ENCODE data around the gene GTF2A2. TPM values are rescaled to one million over a fixed set of nuclear protein-coding genes. Genes with fewer than 3 reads are reported as not detected.

Gene GTF2A2
- polyA plus RNA-seq, 6 donors from 2014 or later = 115 to 206 (median 142) TPM

DNA sequence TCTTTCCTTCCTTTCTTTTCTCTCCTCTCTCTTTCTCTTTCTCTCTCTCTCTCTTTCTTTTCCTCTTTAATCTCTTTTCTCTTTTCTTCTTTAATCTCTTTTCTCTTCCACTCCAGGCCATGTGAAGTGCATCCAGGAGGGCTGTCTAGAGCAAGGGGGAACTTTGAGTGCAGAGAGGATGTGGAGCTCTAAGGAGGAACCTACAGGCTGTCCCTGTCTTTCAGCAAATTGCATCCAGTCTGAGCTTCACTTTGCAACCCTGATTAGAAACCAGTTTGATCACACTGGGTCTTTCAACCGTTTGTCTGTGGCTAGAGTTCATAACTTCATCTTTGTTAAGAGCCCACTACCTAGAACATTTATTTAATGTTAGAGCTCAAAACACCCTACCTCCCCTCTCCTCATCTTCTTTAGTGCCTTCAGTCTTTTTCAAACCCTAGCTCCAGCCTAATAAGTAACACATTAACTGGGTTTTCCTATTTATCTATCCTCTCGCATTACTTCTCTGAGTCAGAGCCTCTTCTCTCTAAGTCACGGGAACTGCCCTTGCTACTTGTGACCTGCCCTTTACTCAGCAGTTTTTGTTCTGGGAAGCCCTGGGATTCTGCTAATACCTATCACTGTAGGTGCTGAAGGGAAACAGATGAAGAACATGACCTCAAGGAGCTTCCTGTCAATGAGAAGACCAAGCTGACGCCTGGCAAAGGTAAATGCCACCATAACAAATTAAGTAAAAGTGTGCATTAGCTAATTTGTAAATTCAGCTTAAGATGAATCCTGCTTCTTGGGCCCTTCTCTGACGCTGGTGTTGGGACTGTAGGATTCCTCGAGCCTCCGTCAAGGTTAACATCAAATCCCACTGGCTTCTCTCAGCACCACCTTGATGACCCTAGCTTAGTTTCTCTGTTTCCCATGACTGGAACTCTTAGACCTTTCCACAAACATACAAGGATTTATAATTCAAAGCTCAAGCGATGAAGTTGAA, 45.7 kb downstream of the GTF2A2 start, which contains the start of gene GCNT3:
Gene GCNT3 (plus strand): TSS at position 508 of the 985 bp plus-strand sequence. CDS start 6,456 bp downstream, outside the sequence.
- Mint-ChIP-seq H3K27me3 (peaks cover 4 to 37% (median 20%) of the 10 kb centered on the region in 3 donors), H3K36me3 (peaks cover 0 to 8% of the 10 kb centered on the region in 2 donors), H3K27ac (peak within 1 kb of the TSS in 3 of 6 donors; percentile 59 to 84 (median 76)), H3K9me3 (peaks cover 0 to 9% (median 2%) of the 10 kb centered on the region in 7 donors), H3K4me3 (no peak within 1 kb of the TSS), H3K4me1 (peaks cover 20 to 32% (median 25%) of the 10 kb centered on the region in 3 donors)
- no peak for ATAC-seq (ENCODE audit: low read depth in 2 of 2)
- no peak for DNase-seq

GRCh38 chr15:59609730-59610712, 47.3 kb downstream of the GTF2A2 start:
- Mint-ChIP-seq H3K27ac (peak overlapping the region in 2 of 6 donors; percentile 56), H3K27me3 (peaks cover 3 to 37% (median 20%) of the 10 kb centered on the region in 3 donors), H3K4me3 (no peak overlapping the region), H3K9me3 (peaks cover 0 to 9% (median 0%) of the 10 kb centered on the region in 7 donors), H3K4me1 (peaks cover 11 to 19% (median 12%) of the 10 kb centered on the region in 3 donors), H3K36me3 (peaks cover 0 to 8% of the 10 kb centered on the region in 2 donors)
- DNase-seq (no peak), ATAC-seq (ENCODE audit: low read depth in 2 of 2) (no peak)

DNA sequence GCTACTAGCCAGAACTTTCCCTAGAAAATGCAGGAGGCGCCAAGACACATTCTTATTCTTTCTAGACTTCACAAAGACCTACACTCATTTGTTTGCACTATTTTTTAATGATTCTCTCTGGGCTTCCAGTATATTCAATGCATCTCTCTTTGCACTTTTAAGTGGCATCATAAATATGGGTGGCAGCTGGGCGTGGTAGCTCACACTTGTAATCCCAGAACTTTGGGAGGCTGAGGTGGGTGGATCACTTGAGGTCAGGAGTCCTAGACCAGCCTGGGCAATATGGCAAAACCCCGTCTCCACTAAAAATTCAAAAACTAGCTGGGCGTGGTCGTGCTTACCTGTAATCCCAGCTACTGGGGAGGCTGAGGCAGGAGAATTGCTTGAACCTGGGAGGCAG, 51.3 kb downstream of the GTF2A2 start:
- Mint-ChIP-seq H3K4me3 (no peak overlapping the region), H3K27ac (no peak overlapping the region), H3K36me3 (peaks cover 14 to 18% of the 10 kb centered on the region in 2 donors), H3K27me3 (peaks cover 10 to 28% (median 20%) of the 10 kb centered on the region in 3 donors), H3K4me1 (peaks cover 0 to 1% (median under 1%) of the 10 kb centered on the region in 3 donors), H3K9me3 (peaks cover 6 to 19% (median 16%) of the 10 kb centered on the region in 7 donors)
- ATAC-seq (ENCODE audit: low read depth in 2 of 2) (no peak), DNase-seq (no peak)

DNA sequence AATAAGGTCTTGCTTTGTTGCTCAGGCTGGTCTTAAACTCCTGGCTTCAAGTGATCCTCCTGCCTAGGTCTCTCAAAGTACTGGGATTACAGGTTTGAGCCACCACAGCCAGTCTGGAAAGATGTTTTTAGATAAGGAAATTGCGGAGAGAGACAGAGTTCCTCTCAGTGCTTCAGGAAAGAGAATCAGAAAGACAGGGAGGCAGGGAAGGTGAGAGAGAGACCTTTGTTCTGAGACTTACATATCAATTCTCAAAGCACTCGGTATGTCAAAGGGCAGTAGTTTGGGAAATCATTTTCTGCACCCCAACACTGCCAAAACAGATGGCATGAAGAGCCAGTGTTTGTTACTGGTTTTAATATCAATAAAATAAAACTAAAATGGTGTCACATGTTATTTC, 58.9 kb downstream of the GTF2A2 start:
- Mint-ChIP-seq H3K36me3 (peaks cover 6 to 8% of the 10 kb centered on the region in 2 donors), H3K4me3 (no peak overlapping the region), H3K27me3 (peaks cover 21 to 40% (median 30%) of the 10 kb centered on the region in 3 donors), H3K27ac (no peak overlapping the region), H3K9me3 (peaks cover under 1 to 10% (median 7%) of the 10 kb centered on the region in 7 donors), H3K4me1 (no peaks in the 10 kb centered on the region)
- ATAC-seq (ENCODE audit: low read depth in 2 of 2) (no peak), DNase-seq (no peak)

DNA sequence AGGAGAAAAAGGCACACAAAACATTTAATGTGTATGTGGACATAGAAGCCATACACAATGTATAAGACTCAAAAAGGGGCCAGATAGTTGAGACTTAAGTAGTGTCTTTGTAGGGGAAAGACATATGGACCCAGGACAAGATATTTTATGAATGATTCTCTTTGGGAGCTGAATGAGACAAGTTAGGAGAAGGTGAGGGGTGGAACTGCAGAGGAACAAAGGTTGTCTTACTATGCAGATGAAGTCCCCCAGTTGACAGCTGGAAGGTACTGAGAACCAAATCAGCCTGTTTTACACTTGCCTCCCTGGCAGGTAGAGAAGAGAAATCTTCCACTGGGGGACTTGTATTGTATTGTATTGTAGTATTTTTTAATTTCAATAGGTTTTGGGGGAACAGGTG, 60.7 kb downstream of the GTF2A2 start:
- H3K9me3 Mint-ChIP-seq = peaks cover 0 to 6% (median 4%) of the 10 kb centered on the region in 7 donors
- peaks cover 0 to 6% of the 10 kb centered on the region in 2 donors for H3K36me3 Mint-ChIP-seq
- ATAC-seq (ENCODE audit: low read depth in 2 of 2) = no peak
- no peaks in the 10 kb centered on the region for H3K4me1 Mint-ChIP-seq
- peaks cover 14 to 40% (median 28%) of the 10 kb centered on the region in 3 donors for H3K27me3 Mint-ChIP-seq
- no peak overlapping the region for H3K4me3 Mint-ChIP-seq
- no peak for DNase-seq
- no peak overlapping the region for H3K27ac Mint-ChIP-seq

DNA sequence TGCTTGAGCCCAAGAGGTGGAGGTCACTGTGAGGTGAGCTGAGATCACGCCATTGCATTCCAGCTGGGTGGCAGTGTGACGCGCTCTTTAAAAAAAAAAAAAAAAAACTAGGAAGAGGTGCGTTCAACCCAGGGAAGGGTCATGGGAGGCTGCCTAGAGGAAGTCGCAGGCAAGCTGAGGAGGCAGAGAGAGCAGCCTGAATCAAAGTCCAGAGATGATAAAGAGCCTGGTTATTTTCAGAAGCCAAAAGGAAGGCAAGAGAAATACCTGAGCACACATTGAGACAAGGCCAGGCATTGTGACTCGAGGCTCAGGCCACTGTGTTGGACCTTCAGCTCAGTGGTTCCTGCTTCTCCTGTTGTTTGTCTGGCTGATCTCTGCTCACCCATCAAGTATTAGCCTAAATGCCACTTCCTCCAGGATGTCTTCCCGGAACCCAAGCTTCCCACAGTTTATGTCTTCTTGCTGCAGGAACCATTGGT, 61.8 kb downstream of the GTF2A2 start:
- Mint-ChIP-seq H3K4me1 (peaks cover 0 to 3% (median 0%) of the 10 kb centered on the region in 3 donors), H3K27ac (no peak overlapping the region), H3K9me3 (no peaks in the 10 kb centered on the region), H3K27me3 (peaks cover 22 to 36% (median 27%) of the 10 kb centered on the region in 3 donors), H3K4me3 (no peak overlapping the region), H3K36me3 (no peaks in the 10 kb centered on the region)
- ATAC-seq (ENCODE audit: low read depth in 2 of 2) = no peak
- DNase-seq = no peak

DNA sequence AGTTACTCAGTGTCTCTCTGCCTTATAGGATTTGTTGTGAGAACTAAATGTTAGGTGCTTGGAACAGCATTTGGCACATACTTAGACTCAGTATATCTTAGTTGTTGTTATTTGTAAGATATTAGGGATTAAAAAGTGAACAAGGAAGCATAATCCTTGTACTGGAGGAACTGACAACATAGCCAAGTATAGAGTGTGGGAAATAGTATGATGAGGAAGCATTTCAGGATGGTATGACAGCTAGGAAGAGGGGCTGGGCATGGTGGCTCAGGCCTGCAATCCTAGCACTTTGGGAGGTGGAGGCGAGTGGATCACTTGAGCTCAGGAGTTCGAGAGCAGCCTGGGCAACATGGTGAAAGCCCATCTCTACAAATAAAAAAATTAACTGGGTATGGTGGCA, 62.3 kb downstream of the GTF2A2 start:
- no peak overlapping the region for H3K4me3 Mint-ChIP-seq
- no peak overlapping the region for H3K27ac Mint-ChIP-seq
- DNase-seq (no peak), ATAC-seq (ENCODE audit: low read depth in 2 of 2) (no peak)
- peaks cover 0 to 3% (median 0%) of the 10 kb centered on the region in 3 donors for H3K4me1 Mint-ChIP-seq
- no peaks in the 10 kb centered on the region for H3K9me3 Mint-ChIP-seq
- peaks cover 20 to 36% (median 24%) of the 10 kb centered on the region in 3 donors for H3K27me3 Mint-ChIP-seq
- no peaks in the 10 kb centered on the region for H3K36me3 Mint-ChIP-seq

DNA sequence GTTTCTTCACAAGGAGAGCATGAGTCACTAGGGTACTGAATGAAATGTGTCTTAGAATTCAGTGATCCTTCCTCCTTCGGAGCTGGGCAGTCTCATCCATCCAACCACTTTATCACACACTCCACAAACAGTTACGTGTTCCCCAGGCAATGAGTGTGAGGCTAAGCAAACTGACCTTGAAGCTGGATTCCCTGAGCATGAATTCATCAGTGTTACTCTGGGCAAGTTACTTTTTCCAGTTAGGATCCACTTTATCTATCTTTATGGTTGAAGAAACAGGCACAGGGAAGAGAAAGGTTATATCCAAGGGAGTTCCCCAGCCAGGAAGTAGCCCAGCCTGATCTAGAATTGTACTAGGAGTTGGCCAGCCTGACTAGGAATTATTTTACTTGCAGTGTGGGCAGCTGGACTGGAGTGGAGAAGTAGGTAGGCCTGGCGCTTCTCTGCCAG, 62.8 kb downstream of the GTF2A2 start:
- Mint-ChIP-seq H3K36me3 (no peaks in the 10 kb centered on the region), H3K27ac (peak overlapping the region in 1 of 6 donors; percentile 60), H3K9me3 (no peaks in the 10 kb centered on the region), H3K27me3 (peaks cover 18 to 36% (median 24%) of the 10 kb centered on the region in 3 donors), H3K4me3 (no peak overlapping the region), H3K4me1 (peaks cover 0 to 3% (median 0%) of the 10 kb centered on the region in 3 donors)
- DNase-seq (no peak), ATAC-seq (ENCODE audit: low read depth in 2 of 2) (no peak)

- H3K27me3 Mint-ChIP-seq = peaks cover 11 to 25% (median 19%) of the 10 kb centered on the region in 3 donors
- H3K4me1 Mint-ChIP-seq = peaks cover 0 to 3% (median 0%) of the 10 kb centered on the region in 3 donors
- ATAC-seq (ENCODE audit: low read depth in 2 of 2) (no peak), DNase-seq (no peak)
- H3K36me3 Mint-ChIP-seq = no peaks in the 10 kb centered on the region
- no peaks in the 10 kb centered on the region for H3K9me3 Mint-ChIP-seq
- no peak overlapping the region for H3K27ac Mint-ChIP-seq
- H3K4me3 Mint-ChIP-seq = no peak overlapping the region
These were observed 66.0 kb downstream of the GTF2A2 start for GRCh38 chr15:59591356-59591755.

GRCh38 chr15:59590027-59590426, 67.3 kb downstream of the GTF2A2 start:
- Mint-ChIP-seq H3K27ac (no peak overlapping the region), H3K4me3 (no peak overlapping the region), H3K4me1 (peaks cover 0 to 3% (median 0%) of the 10 kb centered on the region in 3 donors), H3K36me3 (no peaks in the 10 kb centered on the region), H3K27me3 (peaks cover 11 to 23% (median 19%) of the 10 kb centered on the region in 3 donors), H3K9me3 (no peaks in the 10 kb centered on the region)
- ATAC-seq (ENCODE audit: low read depth in 2 of 2) (no peak), DNase-seq (no peak)

Measured in naive B cell (primary cell).